Measurements from ENCODE around the gene RFK.

DNA sequence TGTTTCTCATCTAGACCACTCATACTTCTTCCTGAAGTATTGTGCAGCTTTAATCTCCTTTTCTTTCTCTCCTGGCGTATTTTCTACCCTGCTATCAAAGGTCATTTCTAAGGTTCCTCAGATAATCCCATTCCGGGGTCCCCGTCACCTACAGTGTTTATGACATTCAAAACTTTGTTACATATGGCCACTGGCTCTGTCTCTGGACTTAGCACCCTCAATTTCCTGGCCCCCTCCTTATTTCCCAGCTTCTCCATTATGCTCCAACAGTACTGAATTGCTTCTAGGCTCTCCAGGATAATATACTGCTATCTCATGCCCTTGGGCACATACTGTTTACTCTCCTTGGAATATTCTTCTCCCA is 31.2 kb downstream of the RFK start:
- no peak for TF ChIP-seq POLR2A (IDR thresholded peaks at IDR 0.05)
- TF ChIP-seq, protein P1, sequence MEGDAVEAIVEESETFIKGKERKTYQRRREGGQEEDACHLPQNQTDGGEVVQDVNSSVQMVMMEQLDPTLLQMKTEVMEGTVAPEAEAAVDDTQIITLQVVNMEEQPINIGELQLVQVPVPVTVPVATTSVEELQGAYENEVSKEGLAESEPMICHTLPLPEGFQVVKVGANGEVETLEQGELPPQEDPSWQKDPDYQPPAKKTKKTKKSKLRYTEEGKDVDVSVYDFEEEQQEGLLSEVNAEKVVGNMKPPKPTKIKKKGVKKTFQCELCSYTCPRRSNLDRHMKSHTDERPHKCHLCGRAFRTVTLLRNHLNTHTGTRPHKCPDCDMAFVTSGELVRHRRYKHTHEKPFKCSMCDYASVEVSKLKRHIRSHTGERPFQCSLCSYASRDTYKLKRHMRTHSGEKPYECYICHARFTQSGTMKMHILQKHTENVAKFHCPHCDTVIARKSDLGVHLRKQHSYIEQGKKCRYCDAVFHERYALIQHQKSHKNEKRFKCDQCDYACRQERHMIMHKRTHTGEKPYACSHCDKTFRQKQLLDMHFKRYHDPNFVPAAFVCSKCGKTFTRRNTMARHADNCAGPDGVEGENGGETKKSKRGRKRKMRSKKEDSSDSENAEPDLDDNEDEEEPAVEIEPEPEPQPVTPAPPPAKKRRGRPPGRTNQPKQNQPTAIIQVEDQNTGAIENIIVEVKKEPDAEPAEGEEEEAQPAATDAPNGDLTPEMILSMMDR (IDR thresholded peaks at IDR 0.05): no peak

Data from Peyer's patch (tissue), 4 donors.